GM12872 (cell line): Measurements from ENCODE around the gene CATSPER3.

Source experiments
- CTCF ChIP-seq: IDR thresholded peaks from 3 replicates; pipeline ENCODE4 v1.5.1; 2011; ENCODE audit warnings: low read depth, mild to moderate bottlenecking, low read length, moderate library complexity; ENCODE audit not compliant: insufficient read depth

The CATSPER3 gene

GRCh38 chr5:135032999-135033861, 65.5 kb downstream of the CATSPER3 start:
- TF ChIP-seq CTCF, result no peak

GRCh38 chr5:135033901-135034235, 66.2 kb downstream of the CATSPER3 start, which contains the start of gene PITX1:
Gene PITX1 (minus strand): TSS chr5:135034228. CDS start chr5:135033881, 347 bp downstream.
- no peak for TF ChIP-seq CTCF

- TF ChIP-seq CTCF, result no peak
Observed at GRCh38 chr5:135034236-135034962, 66.7 kb downstream of the CATSPER3 start.

GRCh38 chr5:135034963-135035677, 67.4 kb downstream of the CATSPER3 start:
- TF ChIP-seq CTCF, result no peak

GRCh38 chr5:135035678-135036030, 67.9 kb downstream of the CATSPER3 start:
- no peak for TF ChIP-seq CTCF

GRCh38 chr5:135036405-135036804, 68.7 kb downstream of the CATSPER3 start:
- TF ChIP-seq CTCF, result no peak
